Skeletal muscle tissue (tissue), 4 donors: Measurements from ENCODE around the gene MDH2. TPM values are rescaled to one million over a fixed set of nuclear protein-coding genes. Genes with fewer than 3 reads are reported as not detected.
"Not testable (repeated sequence)": the region's sequence is repeated elsewhere in the genome, so short reads cannot be mapped to it uniquely, and the experiment has no call there.

Experiments used
- H3K27ac ChIP-seq: one replicate; pipeline ENCODE4 v1.7.0; 2013; ENCODE audit warnings: mild to moderate bottlenecking, low read depth, low read length, inconsistent platforms
- H3K27me3 ChIP-seq, 3 donors: one replicate each; pipeline ENCODE4 v1.7.0; 2013; ENCODE audit warnings: low read length in 3 of 3; ENCODE audit not compliant: control insufficient read depth in 3 of 3, insufficient read depth in 3 of 3
- H3K36me3 ChIP-seq, 3 donors: one replicate each; pipeline ENCODE4 v1.7.0; 2013; ENCODE audit warnings: low read length in 3 of 3; ENCODE audit not compliant: control insufficient read depth in 3 of 3, insufficient read depth in 3 of 3
- H3K4me1 ChIP-seq, 3 donors: one replicate each; pipeline ENCODE4 v1.7.0; 2013; ENCODE audit warnings: low read length in 3 of 3, mild to moderate bottlenecking in 3 of 3; ENCODE audit not compliant: control insufficient read depth in 3 of 3, insufficient read depth in 3 of 3
- H3K4me3 ChIP-seq, 3 donors: one replicate each; pipeline ENCODE4 v1.7.0; 2013; ENCODE audit warnings: low read length in 3 of 3
- H3K9ac ChIP-seq, 3 donors: one replicate each; pipeline ENCODE4 v1.7.0; 2013; ENCODE audit warnings: low read length in 3 of 3, mild to moderate bottlenecking in 3 of 3, moderate library complexity in 2 of 3, low read depth in 1 of 3
- H3K9me3 ChIP-seq, 3 donors: one replicate each; pipeline ENCODE4 v1.7.0; 2013; ENCODE audit warnings: low read length in 3 of 3; ENCODE audit not compliant: control insufficient read depth in 3 of 3
- total RNA-seq: library from RNA; depleted of rRNA; stranded (reverse); fragments of >200 nt; gene quantifications from one replicate; pipeline ENCODE4 v1.2.3, GENCODE V29; 2014
- donor health status: Osteomylitis.

MDH2 gene
- total RNA-seq, 1 donor from 2014 or later: 44.4 TPM

- Histone ChIP-seq H3K36me3 (peaks cover 49 to 63% (median 56%) of the 10 kb centered on the region in 3 donors), H3K9ac (peak overlapping the region in 1 of 3 donors; percentile 7), H3K4me3 (no peak overlapping the region), H3K4me1 (peaks cover 45 to 70% (median 55%) of the 10 kb centered on the region in 3 donors), H3K9me3 (no peaks in the 10 kb centered on the region), H3K27ac (no peak overlapping the region), H3K27me3 (no peaks in the 10 kb centered on the region)
These were observed 8.3 kb downstream of the MDH2 start for GRCh38 chr7:76056241-76056640.

- H3K27ac ChIP-seq: peak overlapping the region; percentile 14
These were observed 9.4 kb downstream of the MDH2 start for GRCh38 chr7:76057103-76057812.

GRCh38 chr7:76057813-76058145, 9.9 kb downstream of the MDH2 start:
- Histone ChIP-seq H3K27ac (peak overlapping the region; percentile 14), H3K36me3 (peaks cover 54 to 76% (median 68%) of the 10 kb centered on the region in 3 donors), H3K9me3 (no peaks in the 10 kb centered on the region), H3K27me3 (no peaks in the 10 kb centered on the region), H3K4me3 (no peak overlapping the region), H3K4me1 (peaks cover 41 to 61% (median 55%) of the 10 kb centered on the region in 3 donors), H3K9ac (peak overlapping the region in 2 of 3 donors; percentile 6 to 69)

More at GRCh38 chr7:76057103-76057812, 9.4 kb downstream of the MDH2 start:
- Histone ChIP-seq H3K36me3 (peaks cover 51 to 73% (median 65%) of the 10 kb centered on the region in 3 donors), H3K4me1 (peaks cover 42 to 62% (median 56%) of the 10 kb centered on the region in 3 donors), H3K27me3 (no peaks in the 10 kb centered on the region), H3K9me3 (no peaks in the 10 kb centered on the region), H3K9ac (peak overlapping the region in 1 of 3 donors; percentile 69), H3K4me3 (no peak overlapping the region)

- not testable (repeated sequence) for H3K27ac ChIP-seq, H3K27me3 ChIP-seq, H3K9me3 ChIP-seq, H3K4me3 ChIP-seq, H3K9ac ChIP-seq
- H3K4me1 ChIP-seq: peaks cover 36 to 51% (median 45%) of the 10 kb centered on the region in 3 donors
- H3K36me3 ChIP-seq: peaks cover 55 to 80% (median 74%) of the 10 kb centered on the region in 3 donors
These were observed 10.8 kb downstream of the MDH2 start for GRCh38 chr7:76058745-76059144.

- peak overlapping the region; percentile 14 to 54 (median 43) for H3K9ac ChIP-seq
- peaks cover 34 to 45% (median 37%) of the 10 kb centered on the region in 3 donors for H3K4me1 ChIP-seq
- H3K9me3 ChIP-seq: no peaks in the 10 kb centered on the region
- H3K36me3 ChIP-seq: peaks cover 75 to 88% (median 85%) of the 10 kb centered on the region in 3 donors
- H3K27ac ChIP-seq: peak overlapping the region; percentile 27
- H3K4me3 ChIP-seq: no peak overlapping the region
- H3K27me3 ChIP-seq: no peaks in the 10 kb centered on the region
These were observed 12.9 kb downstream of the MDH2 start for GRCh38 chr7:76060842-76061241.

GRCh38 chr7:76062254-76062653, 14.3 kb downstream of the MDH2 start:
- Histone ChIP-seq H3K4me3 (no peak overlapping the region), H3K27me3 (no peaks in the 10 kb centered on the region), H3K27ac (no peak overlapping the region), H3K9me3 (no peaks in the 10 kb centered on the region), H3K9ac (no peak overlapping the region), H3K36me3 (peaks cover 89 to 94% (median 92%) of the 10 kb centered on the region in 3 donors), H3K4me1 (peaks cover 27 to 34% (median 30%) of the 10 kb centered on the region in 3 donors)

GRCh38 chr7:76063114-76063513, 15.2 kb downstream of the MDH2 start:
- no peak overlapping the region for H3K9ac ChIP-seq
- H3K27ac ChIP-seq: no peak overlapping the region

GRCh38 chr7:76063525-76063924, 15.6 kb downstream of the MDH2 start:
- Histone ChIP-seq H3K27ac (no peak overlapping the region), H3K4me3 (no peak overlapping the region), H3K27me3 (no peaks in the 10 kb centered on the region), H3K4me1 (peaks cover 16 to 21% (median 17%) of the 10 kb centered on the region in 3 donors), H3K9ac (no peak overlapping the region), H3K9me3 (no peaks in the 10 kb centered on the region), H3K36me3 (peaks cover 85 to 88% (median 87%) of the 10 kb centered on the region in 3 donors)

More at GRCh38 chr7:76063114-76063513, 15.2 kb downstream of the MDH2 start:
- Histone ChIP-seq H3K27me3 (no peaks in the 10 kb centered on the region), H3K9me3 (no peaks in the 10 kb centered on the region), H3K4me3 (no peak overlapping the region), H3K4me1 (peaks cover 20 to 25% (median 21%) of the 10 kb centered on the region in 3 donors), H3K36me3 (peaks cover 89 to 91% (median 91%) of the 10 kb centered on the region in 3 donors)

- Histone ChIP-seq H3K36me3 (peaks cover 76 to 79% (median 79%) of the 10 kb centered on the region in 3 donors), H3K4me1 (peaks cover 13 to 18% (median 13%) of the 10 kb centered on the region in 3 donors), H3K27ac (no peak overlapping the region), H3K4me3 (no peak overlapping the region), H3K27me3 (no peaks in the 10 kb centered on the region), H3K9me3 (no peaks in the 10 kb centered on the region), H3K9ac (no peak overlapping the region)
These were observed 16.5 kb downstream of the MDH2 start for GRCh38 chr7:76064208-76064970.
